OCI-LY1 (cell line): ENCODE results near the gene CD320.

ENCODE experiments used
- EZH2 ChIP-seq: fragments of 200-600 bp; sonication (generic), shearing (Covaris generic); IDR thresholded peaks from 2 replicates; pipeline ENCODE4 v1.8.0; 2017; ENCODE audit warnings: borderline replicate concordance, mixed run types, mild to moderate bottlenecking, antibody characterized with exemption, low read length, moderate library complexity, mixed read lengths
- TF ChIP-seq, protein P1 (sequence below): fragments of 200-600 bp; sonication (generic), shearing (Covaris generic); IDR thresholded peaks from 2 replicates; pipeline ENCODE4 v1.5.1; 2017; ENCODE audit warnings: mild to moderate bottlenecking, antibody characterized with exemption, low read length, moderate library complexity, mixed read lengths

DNA sequence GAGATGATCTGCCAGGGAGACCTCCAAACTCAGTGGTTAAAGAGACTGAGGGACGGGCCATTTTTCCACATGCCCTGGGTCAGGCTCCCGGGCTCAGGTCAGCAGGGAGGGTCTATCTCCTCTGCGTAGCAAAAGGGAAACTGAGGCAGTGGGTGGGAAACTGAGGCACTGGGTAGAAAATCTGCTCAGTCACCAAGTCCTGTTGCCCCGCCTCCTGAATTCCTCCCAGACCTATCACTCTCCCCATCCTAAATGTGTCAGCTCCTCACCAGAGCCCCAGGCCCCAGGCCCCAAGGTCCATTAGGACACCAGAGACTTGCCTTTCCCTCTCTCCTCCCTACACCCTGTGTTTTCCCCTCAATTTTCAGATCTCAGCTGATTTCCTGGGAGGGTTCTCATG is 2.4 kb downstream of the CD320 start:
- TF ChIP-seq, protein P1, sequence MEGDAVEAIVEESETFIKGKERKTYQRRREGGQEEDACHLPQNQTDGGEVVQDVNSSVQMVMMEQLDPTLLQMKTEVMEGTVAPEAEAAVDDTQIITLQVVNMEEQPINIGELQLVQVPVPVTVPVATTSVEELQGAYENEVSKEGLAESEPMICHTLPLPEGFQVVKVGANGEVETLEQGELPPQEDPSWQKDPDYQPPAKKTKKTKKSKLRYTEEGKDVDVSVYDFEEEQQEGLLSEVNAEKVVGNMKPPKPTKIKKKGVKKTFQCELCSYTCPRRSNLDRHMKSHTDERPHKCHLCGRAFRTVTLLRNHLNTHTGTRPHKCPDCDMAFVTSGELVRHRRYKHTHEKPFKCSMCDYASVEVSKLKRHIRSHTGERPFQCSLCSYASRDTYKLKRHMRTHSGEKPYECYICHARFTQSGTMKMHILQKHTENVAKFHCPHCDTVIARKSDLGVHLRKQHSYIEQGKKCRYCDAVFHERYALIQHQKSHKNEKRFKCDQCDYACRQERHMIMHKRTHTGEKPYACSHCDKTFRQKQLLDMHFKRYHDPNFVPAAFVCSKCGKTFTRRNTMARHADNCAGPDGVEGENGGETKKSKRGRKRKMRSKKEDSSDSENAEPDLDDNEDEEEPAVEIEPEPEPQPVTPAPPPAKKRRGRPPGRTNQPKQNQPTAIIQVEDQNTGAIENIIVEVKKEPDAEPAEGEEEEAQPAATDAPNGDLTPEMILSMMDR = no peak
- TF ChIP-seq EZH2 = no peak
